ENCODE results near the gene ARHGAP15.

GRCh38 chr2:143524559-143525401 is 395.6 kb downstream of the ARHGAP15 start:
- TF ChIP-seq, protein P1, sequence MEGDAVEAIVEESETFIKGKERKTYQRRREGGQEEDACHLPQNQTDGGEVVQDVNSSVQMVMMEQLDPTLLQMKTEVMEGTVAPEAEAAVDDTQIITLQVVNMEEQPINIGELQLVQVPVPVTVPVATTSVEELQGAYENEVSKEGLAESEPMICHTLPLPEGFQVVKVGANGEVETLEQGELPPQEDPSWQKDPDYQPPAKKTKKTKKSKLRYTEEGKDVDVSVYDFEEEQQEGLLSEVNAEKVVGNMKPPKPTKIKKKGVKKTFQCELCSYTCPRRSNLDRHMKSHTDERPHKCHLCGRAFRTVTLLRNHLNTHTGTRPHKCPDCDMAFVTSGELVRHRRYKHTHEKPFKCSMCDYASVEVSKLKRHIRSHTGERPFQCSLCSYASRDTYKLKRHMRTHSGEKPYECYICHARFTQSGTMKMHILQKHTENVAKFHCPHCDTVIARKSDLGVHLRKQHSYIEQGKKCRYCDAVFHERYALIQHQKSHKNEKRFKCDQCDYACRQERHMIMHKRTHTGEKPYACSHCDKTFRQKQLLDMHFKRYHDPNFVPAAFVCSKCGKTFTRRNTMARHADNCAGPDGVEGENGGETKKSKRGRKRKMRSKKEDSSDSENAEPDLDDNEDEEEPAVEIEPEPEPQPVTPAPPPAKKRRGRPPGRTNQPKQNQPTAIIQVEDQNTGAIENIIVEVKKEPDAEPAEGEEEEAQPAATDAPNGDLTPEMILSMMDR (conservative IDR thresholded peaks at IDR 0.05 in 1 of 2, IDR thresholded peaks at IDR 0.05 in 1 of 2; ENCODE audit: low read depth in 1 of 2, low read length in 2 of 2) = no peak
- no peak for TF ChIP-seq EZH2 (IDR thresholded peaks at IDR 0.05; ENCODE audit: low read length, missing control alignments)

Data from fibroblast of lung (primary cell).